HepG2 (cell line): Measurements from ENCODE around the gene CCDC177. TPM values are rescaled to one million over a fixed set of nuclear protein-coding genes. Genes with fewer than 3 reads are reported as not detected.

Experiments
- ARNT ChIP-seq: fragments of 450-650 bp; IDR thresholded peaks from 2 replicates; pipeline ENCODE4 v1.6.1; 2017
- EED ChIP-seq: sonication (generic); formaldehyde crosslinking; IDR thresholded peaks from 2 replicates; pipeline ENCODE4 v1.5.0; 2020; ENCODE audit warnings: mild to moderate bottlenecking, missing genetic modification reagents
- EP300 ChIP-seq, 3 experiments: sonication (generic) in 1 of 3; formaldehyde crosslinking in 1 of 3; IDR thresholded peaks; 2 replicates each; pipeline versions ENCODE4 v1.5.1 to v1.6.1; 2011 to 2020; ENCODE audit warnings: low read depth in 2 of 3, low read length in 2 of 3, borderline replicate concordance in 1 of 3, improper control_type of control experiment in 1 of 3, mild to moderate bottlenecking in 1 of 3, missing genetic modification reagents in 1 of 3, moderate library complexity in 1 of 3
- MIER3 ChIP-seq: IDR thresholded peaks from 2 replicates; pipeline ENCODE4 v1.6.1; 2016; ENCODE audit warnings: missing compliant biosample characterization, borderline replicate concordance
- NCOA5 ChIP-seq: sonication (generic); formaldehyde crosslinking; IDR thresholded peaks from 2 replicates; pipeline ENCODE4 v1.4.0; 2020; ENCODE audit warnings: missing genetic modification reagents
- NFE2L2 ChIP-seq: fragments of 150-350 bp; IDR thresholded peaks from 2 replicates; pipeline ENCODE4 v1.6.1; 2014; ENCODE audit warnings: low read length
- SNAPC2 ChIP-seq: sonication (generic); formaldehyde crosslinking; IDR thresholded peaks from 2 replicates; pipeline ENCODE4 v1.8.1; 2022; ENCODE audit warnings: mild to moderate bottlenecking, missing genetic modification reagents
- ZBTB7B ChIP-seq: sonication (generic); formaldehyde crosslinking; IDR thresholded peaks from 2 replicates; pipeline ENCODE4 v1.4.0; 2020; ENCODE audit warnings: missing genetic modification reagents
- ZC3H4 ChIP-seq: sonication (generic); formaldehyde crosslinking; IDR thresholded peaks from 2 replicates; pipeline ENCODE4 v1.4.0; 2020; ENCODE audit warnings: missing genetic modification reagents, borderline replicate concordance
- ZMYM4 ChIP-seq: sonication (generic); formaldehyde crosslinking; IDR thresholded peaks from 2 replicates; pipeline ENCODE4 v1.8.1; 2023; ENCODE audit warnings: mild to moderate bottlenecking, missing genetic modification reagents
- ZNF335 ChIP-seq: sonication (generic); formaldehyde crosslinking; IDR thresholded peaks from 2 replicates; pipeline ENCODE4 v1.4.0; 2020; ENCODE audit warnings: missing genetic modification reagents
- ZNF33B ChIP-seq: sonication (generic); formaldehyde crosslinking; IDR thresholded peaks from 2 replicates; pipeline ENCODE4 v1.5.1; 2020; ENCODE audit warnings: mild to moderate bottlenecking, missing genetic modification reagents
- ZNF441 ChIP-seq: sonication (generic); formaldehyde crosslinking; IDR thresholded peaks from 2 replicates; pipeline ENCODE4 v1.7.0; 2021; ENCODE audit warnings: missing genetic modification reagents, borderline replicate concordance
- ZNF546 ChIP-seq: sonication (generic); formaldehyde crosslinking; conservative IDR thresholded peaks from 2 replicates; pipeline ENCODE4 v1.8.1; 2023; ENCODE audit warnings: mild to moderate bottlenecking, missing genetic modification reagents
- ZNF766 ChIP-seq: sonication (generic); formaldehyde crosslinking; IDR thresholded peaks from 2 replicates; pipeline ENCODE4 v1.5.0; 2020; ENCODE audit warnings: missing genetic modification reagents, borderline replicate concordance
- ZNF768 ChIP-seq: sonication (generic); formaldehyde crosslinking; IDR thresholded peaks from 2 replicates; pipeline ENCODE4 v1.4.0; 2020; ENCODE audit warnings: missing genetic modification reagents
- ZNF781 ChIP-seq: sonication (generic); formaldehyde crosslinking; IDR thresholded peaks from 2 replicates; pipeline ENCODE4 v1.5.1; 2020; ENCODE audit warnings: borderline replicate concordance, mild to moderate bottlenecking, missing genetic modification reagents; ENCODE audit errors: not compliant biosample characterization
- ZNF788 ChIP-seq: sonication (generic); formaldehyde crosslinking; IDR thresholded peaks from 2 replicates; pipeline ENCODE4 v1.5.0; 2020; ENCODE audit warnings: mild to moderate bottlenecking, missing genetic modification reagents, borderline replicate concordance
- polyA plus RNA-seq, 8 experiments: library from polyadenylated mRNA; depleted of rRNA in 3 of 8; stranded (reverse) in 7 of 8; unstranded in 1 of 8; fragments of >200 nt; fragmentation: Illumina TruSeq in 4 of 8; extraction: Trizol in 4 of 8; gene quantifications; 2 replicates each; pipeline versions ENCODE4 v1.2.1 to v1.2.3, GENCODE V29; 2011 to 2016; ENCODE audit warnings: low read depth in 4 of 8, missing spikeins in 1 of 8, mixed read lengths in 1 of 8; ENCODE audit not compliant: insufficient read depth in 1 of 8
- total RNA-seq, 5 experiments: library from RNA; depleted of rRNA; stranded (reverse); fragments of >200 nt; fragmentation: Illumina TruSeq; extraction: Trizol; gene quantifications; 2 replicates each; pipeline ENCODE4 v1.2.3, GENCODE V29; 2016; ENCODE audit warnings: low read depth in 1 of 5
- TF ChIP-seq, protein P1 (sequence below): sonication (generic); formaldehyde crosslinking; IDR thresholded peaks from 2 replicates; pipeline ENCODE4 v1.5.1; 2020; ENCODE audit warnings: mild to moderate bottlenecking, missing genetic modification reagents, moderate library complexity
- TF ChIP-seq, protein P2 (sequence below): sonication (generic); formaldehyde crosslinking; conservative IDR thresholded peaks from 2 replicates; pipeline ENCODE4 v1.4.0; 2020; ENCODE audit warnings: missing genetic modification reagents
- TF ChIP-seq, protein P3 (sequence below): sonication (generic); formaldehyde crosslinking; IDR thresholded peaks from 2 replicates; pipeline ENCODE4 v1.4.0; 2020; ENCODE audit warnings: mild to moderate bottlenecking, missing genetic modification reagents
- TF ChIP-seq, protein P4 (sequence below): IDR thresholded peaks from 2 replicates; pipeline ENCODE4 v1.6.1; 2016; ENCODE audit warnings: control low read depth
- TF ChIP-seq, protein P5 (sequence below): sonication (generic); formaldehyde crosslinking; IDR thresholded peaks from 2 replicates; pipeline ENCODE4 v1.5.0; 2020; ENCODE audit warnings: mild to moderate bottlenecking, missing genetic modification reagents

The CCDC177 gene
- total and polyA plus RNA-seq, 2 of the 13 experiments (the other 11 are each of a cell fraction or from before 2014, with no cell fraction given): not detected

DNA sequence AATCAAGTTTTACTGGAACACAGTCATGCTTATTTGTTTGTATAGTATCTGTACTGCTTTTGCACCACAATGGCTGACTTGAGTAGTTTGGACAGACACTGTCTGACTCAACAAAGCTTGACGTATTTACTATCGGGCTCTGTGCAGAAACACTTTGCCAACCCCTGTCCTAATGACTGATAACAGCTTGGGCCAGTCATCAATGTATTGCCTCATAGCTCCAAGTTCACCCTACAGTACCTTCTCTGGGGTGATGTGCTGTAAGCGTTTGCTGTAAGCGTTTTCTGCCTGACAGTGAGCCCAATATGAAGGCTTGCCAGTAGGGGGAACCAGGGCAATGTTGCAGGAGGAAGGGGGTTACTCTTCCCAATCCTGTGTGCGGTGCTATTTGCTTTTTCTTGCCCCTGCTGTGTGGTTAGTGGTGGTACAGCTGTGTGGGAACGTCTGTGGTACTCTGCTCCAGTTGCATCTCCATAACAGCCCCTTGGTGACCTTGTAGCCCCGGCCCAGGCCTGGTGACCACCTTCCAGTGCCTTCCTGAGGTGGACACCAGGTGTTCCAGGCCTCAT is 5.4 kb upstream of the CCDC177 start (continued):
- TF ChIP-seq ZNF335 (CRISPR knock-in tag) (no peak), EP300 (IDR thresholded peaks at IDR 0.05; ENCODE audit: low read depth in 2 of 2, low read length in 2 of 2) (peak; percentile 41 to 59; a peak in 1 of 4 replicates), EP300 (CRISPR knock-in tag; IDR thresholded peaks at IDR 0.05; ENCODE audit: borderline replicate concordance) (peak; percentile 44; the same call in 1 of the 2 replicates), SNAPC2 (CRISPR knock-in tag) (no peak), NCOA5 (CRISPR knock-in tag) (no peak), ZNF788 (CRISPR knock-in tag) (peak; percentile 67; the same call in 1 of the 2 replicates), ZNF546 (CRISPR knock-in tag) (no peak), ZBTB7B (CRISPR knock-in tag) (0 out of 2 replicates have a peak, but pooled peaks have one; percentile 15), ZNF33B (0 out of 2 replicates have a peak, but pooled peaks have one; percentile 36), NFE2L2 (no peak), ZC3H4 (CRISPR knock-in tag) (no peak), ZNF768 (CRISPR knock-in tag) (no peak), EED (CRISPR knock-in tag) (no peak), ZMYM4 (CRISPR knock-in tag) (peak; percentile 74), ZNF766 (no peak), ZNF781 (CRISPR knock-in tag) (no peak), ZNF441 (CRISPR knock-in tag) (no peak), MIER3 (CRISPR knock-in tag) (0 out of 2 replicates have a peak, but pooled peaks have one; percentile 68), ARNT (no peak)
- TF ChIP-seq, protein P1, sequence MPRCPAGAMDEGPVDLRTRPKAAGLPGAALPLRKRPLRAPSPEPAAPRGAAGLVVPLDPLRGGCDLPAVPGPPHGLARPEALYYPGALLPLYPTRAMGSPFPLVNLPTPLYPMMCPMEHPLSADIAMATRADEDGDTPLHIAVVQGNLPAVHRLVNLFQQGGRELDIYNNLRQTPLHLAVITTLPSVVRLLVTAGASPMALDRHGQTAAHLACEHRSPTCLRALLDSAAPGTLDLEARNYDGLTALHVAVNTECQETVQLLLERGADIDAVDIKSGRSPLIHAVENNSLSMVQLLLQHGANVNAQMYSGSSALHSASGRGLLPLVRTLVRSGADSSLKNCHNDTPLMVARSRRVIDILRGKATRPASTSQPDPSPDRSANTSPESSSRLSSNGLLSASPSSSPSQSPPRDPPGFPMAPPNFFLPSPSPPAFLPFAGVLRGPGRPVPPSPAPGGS: no peak
- TF ChIP-seq, protein P2, sequence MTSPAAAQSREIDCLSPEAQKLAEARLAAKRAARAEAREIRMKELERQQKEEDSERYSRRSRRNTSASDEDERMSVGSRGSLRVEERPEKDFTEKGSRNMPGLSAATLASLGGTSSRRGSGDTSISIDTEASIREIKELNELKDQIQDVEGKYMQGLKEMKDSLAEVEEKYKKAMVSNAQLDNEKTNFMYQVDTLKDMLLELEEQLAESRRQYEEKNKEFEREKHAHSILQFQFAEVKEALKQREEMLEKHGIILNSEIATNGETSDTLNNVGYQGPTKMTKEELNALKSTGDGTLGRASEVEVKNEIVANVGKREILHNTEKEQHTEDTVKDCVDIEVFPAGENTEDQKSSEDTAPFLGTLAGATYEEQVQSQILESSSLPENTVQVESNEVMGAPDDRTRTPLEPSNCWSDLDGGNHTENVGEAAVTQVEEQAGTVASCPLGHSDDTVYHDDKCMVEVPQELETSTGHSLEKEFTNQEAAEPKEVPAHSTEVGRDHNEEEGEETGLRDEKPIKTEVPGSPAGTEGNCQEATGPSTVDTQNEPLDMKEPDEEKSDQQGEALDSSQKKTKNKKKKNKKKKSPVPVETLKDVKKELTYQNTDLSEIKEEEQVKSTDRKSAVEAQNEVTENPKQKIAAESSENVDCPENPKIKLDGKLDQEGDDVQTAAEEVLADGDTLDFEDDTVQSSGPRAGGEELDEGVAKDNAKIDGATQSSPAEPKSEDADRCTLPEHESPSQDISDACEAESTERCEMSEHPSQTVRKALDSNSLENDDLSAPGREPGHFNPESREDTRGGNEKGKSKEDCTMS (CRISPR knock-in tag): no peak
- TF ChIP-seq, protein P3, sequence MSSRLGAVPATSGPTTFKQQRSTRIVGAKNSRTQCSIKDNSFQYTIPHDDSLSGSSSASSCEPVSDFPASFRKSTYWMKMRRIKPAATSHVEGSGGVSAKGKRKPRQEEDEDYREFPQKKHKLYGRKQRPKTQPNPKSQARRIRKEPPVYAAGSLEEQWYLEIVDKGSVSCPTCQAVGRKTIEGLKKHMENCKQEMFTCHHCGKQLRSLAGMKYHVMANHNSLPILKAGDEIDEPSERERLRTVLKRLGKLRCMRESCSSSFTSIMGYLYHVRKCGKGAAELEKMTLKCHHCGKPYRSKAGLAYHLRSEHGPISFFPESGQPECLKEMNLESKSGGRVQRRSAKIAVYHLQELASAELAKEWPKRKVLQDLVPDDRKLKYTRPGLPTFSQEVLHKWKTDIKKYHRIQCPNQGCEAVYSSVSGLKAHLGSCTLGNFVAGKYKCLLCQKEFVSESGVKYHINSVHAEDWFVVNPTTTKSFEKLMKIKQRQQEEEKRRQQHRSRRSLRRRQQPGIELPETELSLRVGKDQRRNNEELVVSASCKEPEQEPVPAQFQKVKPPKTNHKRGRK (CRISPR knock-in tag): 0 out of 2 replicates have a peak, but pooled peaks have one; percentile 18
- TF ChIP-seq, protein P4, sequence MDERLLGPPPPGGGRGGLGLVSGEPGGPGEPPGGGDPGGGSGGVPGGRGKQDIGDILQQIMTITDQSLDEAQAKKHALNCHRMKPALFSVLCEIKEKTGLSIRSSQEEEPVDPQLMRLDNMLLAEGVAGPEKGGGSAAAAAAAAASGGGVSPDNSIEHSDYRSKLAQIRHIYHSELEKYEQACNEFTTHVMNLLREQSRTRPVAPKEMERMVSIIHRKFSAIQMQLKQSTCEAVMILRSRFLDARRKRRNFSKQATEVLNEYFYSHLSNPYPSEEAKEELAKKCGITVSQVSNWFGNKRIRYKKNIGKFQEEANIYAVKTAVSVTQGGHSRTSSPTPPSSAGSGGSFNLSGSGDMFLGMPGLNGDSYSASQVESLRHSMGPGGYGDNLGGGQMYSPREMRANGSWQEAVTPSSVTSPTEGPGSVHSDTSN: peak; percentile 18; the same call in 1 of the 2 replicates
- TF ChIP-seq, protein P5, sequence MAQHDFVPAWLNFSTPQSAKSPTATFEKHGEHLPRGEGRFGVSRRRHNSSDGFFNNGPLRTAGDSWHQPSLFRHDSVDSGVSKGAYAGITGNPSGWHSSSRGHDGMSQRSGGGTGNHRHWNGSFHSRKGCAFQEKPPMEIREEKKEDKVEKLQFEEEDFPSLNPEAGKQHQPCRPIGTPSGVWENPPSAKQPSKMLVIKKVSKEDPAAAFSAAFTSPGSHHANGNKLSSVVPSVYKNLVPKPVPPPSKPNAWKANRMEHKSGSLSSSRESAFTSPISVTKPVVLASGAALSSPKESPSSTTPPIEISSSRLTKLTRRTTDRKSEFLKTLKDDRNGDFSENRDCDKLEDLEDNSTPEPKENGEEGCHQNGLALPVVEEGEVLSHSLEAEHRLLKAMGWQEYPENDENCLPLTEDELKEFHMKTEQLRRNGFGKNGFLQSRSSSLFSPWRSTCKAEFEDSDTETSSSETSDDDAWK (CRISPR knock-in tag): no peak
